GM12878 (cell line): ENCODE measurements around the gene TTC31. TPM values are rescaled to one million over a fixed set of nuclear protein-coding genes. Genes with fewer than 3 reads are reported as not detected.
A peak's percentile ranks its signal among the peaks of the same experiment; 100 is the strongest.

Source experiments
- ATAC-seq: fragments of 200-7000 bp; cut with Tn5 transposase; 3 replicates; pipeline ENCODE4 v1.9.1; 2020; ENCODE audit warnings: mild to moderate bottlenecking, moderate library complexity
- BruUV-seq: library from RNA; stranded (reverse); fragments of 400-500 nt; replicated peaks from 2 replicates; lab custom pipeline; 2021; lab: Mats Ljungman, UMichigan
- CTCF ChIA-PET: fragments of 300-600 bp; sonication (Branson Sonifier 250); formaldehyde crosslinking; extraction: SDS; loops from one replicate; lab custom pipeline; 2021; ENCODE audit warnings: inconsistent platforms; lab: Yijun Ruan, JAX
- POLR2A ChIA-PET: fragments of 350-600 bp; formaldehyde crosslinking; extraction: SDS; loops from one replicate; lab custom pipeline; 2021; ENCODE audit warnings: inconsistent platforms; lab: Charles Lee
- RAD21 ChIA-PET: fragments of 300-600 bp; sonication (Branson Sonifier 250); formaldehyde crosslinking; loops from one replicate; lab custom pipeline; 2023; ENCODE audit warnings: antibody characterized with exemption; ENCODE audit not compliant: unreplicated experiment; lab: Charles Lee
- SMC1A ChIA-PET: fragments of 300-600 bp; sonication (Branson Sonifier 250); formaldehyde crosslinking; loops from one replicate; lab custom pipeline; 2023; ENCODE audit not compliant: unreplicated experiment, uncharacterized antibody; lab: Charles Lee
- DNase-seq: peaks from one replicate; pipeline ENCODE4 v3.0.0-alpha.2; 2011; ENCODE audit warnings: low read depth, low spot score
- FAIRE-seq: peaks from 3 replicates; lab custom pipeline; 2011; peaks lifted over from hg19 to GRCh38; lab: Jason Lieb, UNC
- H2AFZ ChIP-seq: 2 replicates; pipeline ENCODE4 v1.6.0; 2011; ENCODE audit warnings: low read depth, low read length, control low read depth; ENCODE audit not compliant: control insufficient read depth
- H3K27ac ChIP-seq: 2 replicates; pipeline ENCODE4 v1.5.1; 2011; ENCODE audit warnings: control low read depth; ENCODE audit not compliant: control insufficient read depth, insufficient read depth
- H3K27me3 ChIP-seq, 2 experiments: replicated peaks in 1 of 2; 2 replicates each; pipeline versions ENCODE4 v1.6.0 to v1.6.1; 2011; ENCODE audit warnings: low read length in 1 of 2; ENCODE audit not compliant: control insufficient read depth in 2 of 2, insufficient read depth in 2 of 2
- H3K36me3 ChIP-seq, 2 experiments: 2 replicates each; pipeline ENCODE4 v1.5.1; 2011; ENCODE audit warnings: low read length in 1 of 2; ENCODE audit not compliant: control insufficient read depth in 2 of 2, insufficient read depth in 2 of 2
- H3K4me1 ChIP-seq: 2 replicates; pipeline ENCODE4 v1.6.1; 2011; ENCODE audit warnings: mild to moderate bottlenecking, low read length, moderate library complexity, mixed read lengths; ENCODE audit not compliant: control insufficient read depth, insufficient read depth
- H3K4me2 ChIP-seq: 2 replicates; pipeline ENCODE4 v1.6.0; 2011; ENCODE audit warnings: control low read depth; ENCODE audit not compliant: control insufficient read depth, insufficient read depth
- H3K4me3 ChIP-seq: fragments of 200-600 bp; sonication (generic); 2 replicates; pipeline ENCODE4 v1.5.1; 2016
- H3K79me2 ChIP-seq: 2 replicates; pipeline ENCODE4 v1.6.0; 2011; ENCODE audit warnings: low read length; ENCODE audit not compliant: control insufficient read depth, insufficient read depth
- H3K9ac ChIP-seq: 2 replicates; pipeline ENCODE4 v1.8.0; 2011; ENCODE audit warnings: low read length, control low read depth, mixed read lengths; ENCODE audit not compliant: control insufficient read depth, insufficient read depth
- H3K9me3 ChIP-seq: replicated peaks from 3 replicates; pipeline ENCODE4 v1.5.1; 2011; ENCODE audit warnings: mild to moderate bottlenecking, low read length; ENCODE audit not compliant: control insufficient read depth, insufficient read depth
- H4K20me1 ChIP-seq: 2 replicates; pipeline ENCODE4 v1.6.0; 2011; ENCODE audit not compliant: control insufficient read depth, insufficient read depth
- CBFB ChIP-seq: IDR thresholded peaks from 2 replicates; pipeline ENCODE4 v1.6.1; 2016; ENCODE audit warnings: antibody characterized with exemption, low read depth
- CREB1 ChIP-seq: IDR thresholded peaks from 2 replicates; pipeline ENCODE4 v1.6.1; 2012; ENCODE audit warnings: low read depth, mild to moderate bottlenecking, inconsistent platforms
- FOS ChIP-seq: IDR thresholded peaks from 3 replicates; pipeline ENCODE4 v1.6.1; 2011; ENCODE audit warnings: borderline replicate concordance; ENCODE audit not compliant: insufficient read length; ENCODE audit errors: extremely low read depth
- MLLT1 ChIP-seq: fragments of 450-650 bp; IDR thresholded peaks from 2 replicates; pipeline ENCODE4 v1.6.1; 2016; ENCODE audit warnings: mild to moderate bottlenecking
- NFYB ChIP-seq: IDR thresholded peaks from 2 replicates; pipeline ENCODE4 v1.6.1; 2011; ENCODE audit warnings: low read depth, mild to moderate bottlenecking, low read length, improper control_type of control experiment, moderate library complexity; ENCODE audit not compliant: insufficient read depth
- SP1 ChIP-seq: IDR thresholded peaks from one replicate; pipeline ENCODE4 v1.6.1; 2011; ENCODE audit warnings: low read depth, low read length
- SUZ12 ChIP-seq: fragments of 200-600 bp; sonication (generic); IDR thresholded peaks from one replicate; pipeline ENCODE4 v1.6.1; 2018; ENCODE audit warnings: antibody characterized with exemption, mild to moderate bottlenecking; ENCODE audit not compliant: unreplicated experiment
- TARDBP ChIP-seq: IDR thresholded peaks from 2 replicates; pipeline ENCODE4 v1.6.1; 2016; ENCODE audit warnings: borderline replicate concordance
- YY1 ChIP-seq: IDR thresholded peaks from 2 replicates; pipeline ENCODE4 v1.6.1; 2011; ENCODE audit warnings: low read depth, mild to moderate bottlenecking, low read length
- whole genome bisulfite sequencing: methylation state at CpG from one replicate; pipeline ENCODE4 v1.1.6; 2016; ENCODE audit warnings: low lambda C conversion rate; ENCODE audit not compliant: insufficient replicate concordance, insufficient coverage; ENCODE audit errors: missing lambda C conversion rate; 5-methylcytosine and 5-hydroxymethylcytosine counted together
- in situ Hi-C: fragments of 300-500 bp; cut with MboI; formaldehyde crosslinking; loops from 9 replicates; pipeline ENCODE4 v1.14.3; 2018; ENCODE audit warnings: mixed read lengths
- intact Hi-C: fragments of 100-400 bp; cut with micrococcal nuclease; formaldehyde crosslinking; loops from one replicate; pipeline ENCODE4 v1.14.2; 2022; ENCODE audit not compliant: unreplicated experiment
- polyA plus RNA-seq, 11 experiments: library from polyadenylated mRNA; depleted of rRNA in 4 of 11; unstranded in 6 of 11; stranded (reverse) in 5 of 11; fragments of >200 nt; fragmentation: Nextera tagmentation in 4 of 11; fragmentation: Illumina TruSeq in 1 of 11; extraction: Ambion mirVana in 4 of 11; extraction: Trizol in 1 of 11; gene quantifications; 1 replicate in 1 of 11; 2 replicates in 10 of 11; pipeline versions ENCODE4 v1.2.1 to v1.2.3, GENCODE V29; 2011 to 2016; ENCODE audit warnings: inconsistent platforms in 2 of 11, missing spikeins in 2 of 11, low read depth in 1 of 11
- total RNA-seq, 4 experiments: library from RNA; depleted of rRNA in 3 of 4; stranded (reverse); fragments of >200 nt in 3 of 4; fragmentation: Illumina TruSeq in 1 of 4; extraction: Trizol in 1 of 4; gene quantifications; 2 replicates each; pipeline versions ENCODE4 v1.2.1 to v1.2.3, GENCODE V29; 2013 to 2021

Gene TTC31
- total and polyA plus RNA-seq, 10 of the 15 experiments (the other 5 are each of a cell fraction or from before 2014, with no cell fraction given) = 6.5 to 34.9 (median 25.9) TPM

- Histone ChIP-seq H3K4me2 (peak overlapping the region; percentile 96), H3K36me3 (no peaks in the 10 kb centered on the region), H3K27me3 (peaks cover 18 to 31% of the 10 kb centered on the region in 2 experiments), H3K4me3 (peak overlapping the region; percentile 38; the same call in 1 of the 2 replicates), H3K9me3 (no peaks in the 10 kb centered on the region; the same call in 2 of the 3 replicates), H2AFZ (peak overlapping the region; percentile 69; the same call in 1 of the 2 replicates), H3K4me1 (peaks cover 13% of the 10 kb centered on the region; the same call in 1 of the 2 replicates), H3K79me2 (no peaks in the 10 kb centered on the region), H4K20me1 (no peaks in the 10 kb centered on the region), H3K27ac (no peak overlapping the region), H3K9ac (no peak overlapping the region)
- DNase-seq = no peak
- ChIA-PET RAD21 (no interaction called here), POLR2A (no interaction called here), CTCF (interaction anchor here (0.6 kb wide), 1 partner anchor 33 kb away, joined by 3 read pairs; no protein-coding TSS in a partner anchor), SMC1A (no interaction called here)
- peak; percentile 57 for TF ChIP-seq SUZ12
- no peak for TF ChIP-seq CBFB
- intact Hi-C loops = no loop called here
- in situ Hi-C loops = no loop called here
- FAIRE-seq = no peak
- WGBS = 39% methylated on average over 51 of the region's 60 CpGs
- ATAC-seq = peak; percentile 32
- BruUV-seq = no TSS peak
These were observed 32.5 kb downstream of the TTC31 start for GRCh38 chr2:74515271-74515980.

- no peak for FAIRE-seq
- Histone ChIP-seq H3K79me2 (no peaks in the 10 kb centered on the region), H2AFZ (peak overlapping the region; percentile 69), H3K9ac (no peak overlapping the region), H3K9me3 (no peaks in the 10 kb centered on the region; the same call in 2 of the 3 replicates), H3K4me3 (peak overlapping the region; percentile 31; the same call in 1 of the 2 replicates), H3K4me2 (peak overlapping the region; percentile 96), H4K20me1 (no peaks in the 10 kb centered on the region)
- no peak for DNase-seq
- RAD21 ChIA-PET = no interaction called here
- TF ChIP-seq NFYB (peak; percentile 71; the same call in 1 of the 2 replicates), SUZ12 (peak; percentile 14), MLLT1 (no peak), SP1 (peak; percentile 87), YY1 (0 out of 2 replicates have a peak, but pooled peaks have one; percentile 29), CREB1 (0 out of 2 replicates have a peak, but pooled peaks have one; percentile 19), TARDBP (no peak), FOS (peak; percentile 23)
- TF ChIP-seq, all 136 proteins: peak for 6
- peaks cover 13% of the 10 kb centered on the region; the same call in 1 of the 2 replicates for H3K4me1 ChIP-seq
- no peaks in the 10 kb centered on the region for H3K36me3 ChIP-seq
- in situ Hi-C loops (no loop called here), intact Hi-C loops (no loop called here)
- POLR2A ChIA-PET = interaction anchor here (1.2 kb wide), 1 partner anchor 12 kb away, joined by 3 read pairs; no protein-coding TSS in a partner anchor
- H3K27me3 ChIP-seq = peaks cover 18 to 31% of the 10 kb centered on the region in 2 experiments
- no TSS peak for BruUV-seq
- no peak overlapping the region for H3K27ac ChIP-seq
- CTCF ChIA-PET = no interaction called here
- WGBS = 44% methylated on average over 50 of the region's 72 CpGs
- SMC1A ChIA-PET = interaction anchor here (1.5 kb wide), 1 partner anchor 15 kb away, joined by 3 read pairs; no protein-coding TSS in a partner anchor
- peak; percentile 70 for ATAC-seq
These were observed 33.2 kb downstream of the TTC31 start for GRCh38 chr2:74515981-74516633.
